HG02759 (cell line): ENCODE measurements around the gene TUBG2.
"Not testable (repeated sequence)": the region's sequence is repeated elsewhere in the genome, so short reads cannot be mapped to it uniquely, and the experiment has no call there.

Experiments used
- ATAC-seq: cut with Tn5 transposase; IDR thresholded peaks from one replicate; pipeline ENCODE4 v1.9.1; 2021; ENCODE audit warnings: mild to moderate bottlenecking, moderate library complexity; ENCODE audit not compliant: unreplicated experiment

The TUBG2 gene

DNA sequence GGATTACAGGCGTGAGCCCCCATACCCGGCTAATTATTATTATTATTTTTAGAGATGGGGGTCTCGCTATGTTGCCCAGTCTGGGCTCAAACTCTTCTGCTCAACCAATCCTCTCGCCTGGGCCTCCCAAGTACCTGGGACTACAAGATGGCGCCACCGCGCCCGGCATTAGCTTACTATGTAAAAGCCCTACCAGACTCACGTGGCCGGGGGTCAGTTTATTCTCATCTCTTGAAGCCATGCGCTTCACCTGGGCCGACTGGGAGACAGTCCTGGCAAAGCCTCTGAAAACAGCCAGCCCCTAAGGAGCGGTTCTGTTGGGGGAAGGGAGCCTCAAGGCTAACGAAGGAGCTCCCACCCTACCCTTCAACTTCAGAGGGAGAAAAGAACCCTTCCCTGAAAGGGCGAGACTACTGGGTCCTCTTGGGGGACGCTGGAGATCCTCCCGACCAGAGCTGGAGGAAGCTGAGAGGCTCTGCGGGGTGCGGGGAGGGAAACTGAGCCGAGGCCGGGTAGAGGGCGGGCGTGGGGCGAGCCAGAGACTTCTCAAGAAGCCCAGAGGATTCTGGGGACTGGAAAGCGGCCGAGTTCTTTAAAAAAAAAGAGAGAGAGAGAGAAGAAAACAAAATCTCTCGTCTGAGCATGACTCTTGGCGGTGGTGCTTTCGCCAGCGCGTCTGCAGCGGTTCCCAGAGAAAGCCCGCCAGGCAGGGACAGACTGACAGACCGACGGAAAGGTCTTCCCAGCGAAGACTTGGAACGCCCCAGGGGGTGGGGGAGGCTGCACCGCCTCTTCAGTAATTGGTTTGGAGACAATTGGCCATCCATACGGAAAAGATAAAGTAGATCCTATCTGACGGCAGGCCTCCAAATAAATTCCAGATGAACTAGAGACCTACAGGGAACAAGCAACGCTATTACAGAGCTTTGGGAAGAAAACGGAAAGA lies 5.6 kb upstream of the TUBG2 start:
- no peak for ATAC-seq

DNA sequence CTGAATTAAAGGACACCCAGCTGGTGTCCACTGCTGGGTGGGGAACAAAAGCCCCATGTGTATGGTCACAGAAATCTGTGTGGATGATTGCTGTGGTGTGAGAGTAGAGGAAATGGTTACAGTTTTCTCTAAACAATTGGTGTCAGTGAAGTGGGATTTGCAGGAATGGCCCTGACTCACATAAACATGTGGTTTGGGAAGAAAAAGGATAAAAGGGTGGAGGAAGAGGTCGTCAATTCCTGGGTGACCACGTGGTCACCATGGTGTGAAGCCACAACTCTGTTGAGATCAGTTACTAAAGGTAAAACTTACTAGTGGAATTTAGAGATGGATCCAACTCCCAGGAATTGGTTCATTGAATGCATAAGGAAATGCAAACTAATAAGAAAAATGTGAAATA lies 3.6 kb upstream of the TUBG2 start:
- no peak for ATAC-seq

DNA sequence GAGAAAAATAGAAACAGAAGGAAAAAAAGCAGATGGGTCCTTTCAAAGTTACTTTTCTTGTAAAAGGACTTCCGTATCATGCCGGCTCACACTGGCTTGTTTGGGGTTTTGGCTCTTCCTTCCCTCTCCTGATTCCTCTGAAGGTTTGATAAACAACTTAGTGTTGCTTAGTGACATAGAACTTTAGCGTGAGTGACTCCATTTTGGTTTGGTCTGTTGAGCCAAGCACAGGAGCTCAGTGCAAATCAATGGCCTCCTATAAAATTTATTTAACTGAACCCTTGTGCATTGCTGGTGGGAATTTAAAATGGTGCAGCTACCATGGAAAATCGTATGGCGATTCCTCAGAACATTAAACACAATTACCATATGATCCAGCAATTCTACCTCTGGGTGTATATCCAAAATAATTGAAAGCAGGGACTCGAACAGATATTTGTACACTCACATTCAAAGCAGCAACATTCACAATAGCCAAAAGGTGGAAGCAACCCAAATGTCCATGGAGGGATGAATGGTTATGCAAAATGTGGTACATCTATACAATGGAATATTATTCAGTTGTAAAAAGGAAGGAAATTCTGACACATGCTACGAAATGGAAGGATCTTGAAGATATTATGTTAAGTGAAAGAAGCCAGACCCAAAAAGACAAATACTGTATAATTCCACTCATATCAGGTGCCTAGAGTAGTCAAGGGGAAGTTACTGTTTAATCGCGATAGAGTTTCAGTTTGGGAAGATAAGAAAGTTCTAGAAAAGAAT lies 1.1 kb upstream of the TUBG2 start:
- ATAC-seq = no peak

DNA sequence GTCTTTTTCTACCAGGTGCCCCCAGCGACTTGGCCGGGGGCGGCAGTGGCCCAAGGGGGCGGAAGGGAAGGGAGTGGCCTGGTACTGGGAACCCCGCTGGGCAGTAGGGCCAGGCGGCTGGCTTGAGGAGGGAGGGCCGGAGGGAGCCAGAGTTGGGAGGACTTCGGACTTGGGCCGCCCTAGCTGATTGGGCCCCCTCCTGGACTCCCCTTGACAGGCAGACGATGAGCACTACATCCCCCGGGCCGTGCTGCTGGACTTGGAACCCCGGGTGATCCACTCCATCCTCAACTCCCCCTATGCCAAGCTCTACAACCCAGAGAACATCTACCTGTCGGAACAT lies 819 bp downstream of the TUBG2 start:
- ATAC-seq = not testable (repeated sequence)

DNA sequence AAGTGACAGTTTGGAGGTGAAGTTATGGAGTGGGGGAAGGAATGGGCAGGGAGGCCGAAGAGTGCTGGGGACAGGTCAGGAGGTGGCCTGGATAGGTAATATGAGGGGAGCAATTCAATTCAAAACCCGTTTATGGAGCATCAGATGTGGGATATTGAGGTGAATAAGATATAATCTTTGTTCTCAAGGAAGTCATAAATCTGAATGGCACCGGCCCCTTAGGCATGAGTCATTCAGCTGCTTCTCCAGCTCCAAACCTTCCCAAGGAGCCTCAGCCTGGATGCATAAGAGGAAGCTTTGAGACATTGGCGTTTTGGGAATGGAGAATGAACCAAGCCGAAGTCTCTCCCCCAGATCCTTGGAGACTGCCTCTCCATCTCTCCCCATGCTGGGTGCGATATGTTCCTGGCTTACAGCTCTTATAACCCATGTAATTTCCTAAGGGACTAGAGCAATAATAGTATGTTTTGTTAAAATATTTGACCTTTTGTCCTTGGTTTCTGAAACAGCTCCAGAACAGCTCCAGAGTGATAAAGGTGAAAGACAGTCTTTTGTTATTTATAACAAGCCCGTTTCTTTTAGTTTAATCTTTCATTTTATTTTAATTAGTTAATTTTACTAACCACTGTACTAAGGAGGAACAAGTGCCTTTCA lies 1.7 kb downstream of the TUBG2 start:
- ATAC-seq = no peak

DNA sequence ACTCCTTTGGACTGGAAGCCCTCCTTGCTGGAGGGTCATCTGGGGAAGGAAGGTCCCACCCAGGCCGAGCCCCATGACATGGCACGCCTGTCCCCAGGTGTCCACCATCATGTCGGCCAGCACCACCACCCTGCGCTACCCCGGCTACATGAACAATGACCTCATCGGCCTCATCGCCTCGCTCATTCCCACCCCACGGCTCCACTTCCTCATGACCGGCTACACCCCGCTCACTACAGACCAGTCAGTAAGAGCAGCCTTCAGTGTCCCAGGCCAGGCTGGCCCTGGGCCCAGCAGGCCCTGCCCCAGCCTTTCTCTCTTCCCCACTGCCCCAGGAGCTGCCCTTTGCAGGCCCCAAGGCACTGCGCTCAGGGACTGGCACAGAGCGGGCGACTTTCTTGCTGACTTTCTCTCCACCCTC lies 6.5 kb downstream of the TUBG2 start:
- no peak for ATAC-seq

DNA sequence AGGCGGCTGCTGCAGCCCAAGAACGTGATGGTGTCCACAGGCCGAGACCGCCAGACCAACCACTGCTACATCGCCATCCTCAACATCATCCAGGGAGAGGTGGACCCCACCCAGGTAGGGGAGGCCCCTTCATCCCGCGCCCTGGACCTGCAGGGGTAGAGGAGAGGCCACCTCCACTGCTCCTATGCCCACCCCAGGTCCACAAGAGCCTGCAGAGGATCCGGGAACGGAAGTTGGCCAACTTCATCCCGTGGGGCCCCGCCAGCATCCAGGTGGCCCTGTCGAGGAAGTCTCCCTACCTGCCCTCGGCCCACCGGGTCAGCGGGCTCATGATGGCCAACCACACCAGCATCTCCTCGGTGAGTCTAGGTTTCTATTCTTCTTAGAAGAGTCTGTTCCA lies 7.0 kb downstream of the TUBG2 start:
- ATAC-seq = not testable (repeated sequence)

DNA sequence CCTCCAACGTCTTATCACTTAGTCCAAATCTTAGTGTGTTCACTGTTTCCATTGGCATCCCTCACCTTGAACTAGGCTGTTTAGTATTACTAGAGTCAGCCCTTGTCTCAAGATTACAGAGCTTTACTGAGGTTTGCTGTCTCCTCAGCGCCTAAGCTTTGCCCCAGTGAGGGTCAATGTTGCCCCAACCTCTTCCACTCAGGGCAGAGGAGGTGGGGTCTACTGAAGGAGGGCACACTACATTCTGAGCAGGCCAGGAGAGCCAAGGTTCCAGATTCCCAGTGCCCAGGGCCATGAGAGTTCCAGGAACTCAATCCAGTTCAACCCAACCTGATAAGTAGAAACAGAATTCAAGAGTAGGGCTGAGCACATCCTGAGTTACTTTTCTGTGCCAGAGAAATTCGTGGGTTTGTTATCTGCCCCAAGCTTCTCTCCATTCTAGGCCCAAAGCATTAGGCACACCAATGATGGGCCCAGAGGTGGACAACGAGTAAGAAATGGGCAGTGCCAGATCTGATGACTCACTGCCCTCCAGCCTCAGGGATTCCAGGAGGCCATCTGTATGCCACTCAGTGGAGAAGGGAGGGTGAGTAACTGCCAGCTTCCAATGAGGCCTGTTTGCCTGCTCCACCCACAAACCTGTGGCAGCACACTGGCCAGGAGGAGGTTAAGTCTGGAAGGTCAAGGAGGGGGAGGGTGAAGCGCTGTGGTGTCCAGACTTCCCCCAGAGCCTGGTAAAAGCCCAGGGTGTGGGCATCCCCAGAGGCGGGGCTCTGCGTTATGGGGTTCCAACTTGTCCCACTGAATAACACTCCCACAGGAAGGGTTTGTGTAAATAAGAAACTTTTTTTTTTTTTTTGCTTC lies 8.2 kb downstream of the TUBG2 start:
- ATAC-seq = no peak

DNA sequence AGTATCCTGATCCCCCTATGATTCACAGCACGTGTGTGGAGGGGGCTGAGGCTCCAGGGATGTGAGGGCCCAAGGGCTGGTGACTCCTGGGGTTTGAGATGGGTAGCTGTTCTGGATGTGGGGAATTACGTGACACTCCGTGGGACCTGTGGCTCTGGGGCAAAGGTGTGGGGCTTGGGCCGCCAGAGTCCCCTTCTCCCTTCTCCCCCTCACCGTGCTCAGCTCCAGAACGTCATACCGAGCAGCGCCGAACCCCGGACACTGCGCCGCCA lies 10.6 kb downstream of the TUBG2 start:
- no peak for ATAC-seq

DNA sequence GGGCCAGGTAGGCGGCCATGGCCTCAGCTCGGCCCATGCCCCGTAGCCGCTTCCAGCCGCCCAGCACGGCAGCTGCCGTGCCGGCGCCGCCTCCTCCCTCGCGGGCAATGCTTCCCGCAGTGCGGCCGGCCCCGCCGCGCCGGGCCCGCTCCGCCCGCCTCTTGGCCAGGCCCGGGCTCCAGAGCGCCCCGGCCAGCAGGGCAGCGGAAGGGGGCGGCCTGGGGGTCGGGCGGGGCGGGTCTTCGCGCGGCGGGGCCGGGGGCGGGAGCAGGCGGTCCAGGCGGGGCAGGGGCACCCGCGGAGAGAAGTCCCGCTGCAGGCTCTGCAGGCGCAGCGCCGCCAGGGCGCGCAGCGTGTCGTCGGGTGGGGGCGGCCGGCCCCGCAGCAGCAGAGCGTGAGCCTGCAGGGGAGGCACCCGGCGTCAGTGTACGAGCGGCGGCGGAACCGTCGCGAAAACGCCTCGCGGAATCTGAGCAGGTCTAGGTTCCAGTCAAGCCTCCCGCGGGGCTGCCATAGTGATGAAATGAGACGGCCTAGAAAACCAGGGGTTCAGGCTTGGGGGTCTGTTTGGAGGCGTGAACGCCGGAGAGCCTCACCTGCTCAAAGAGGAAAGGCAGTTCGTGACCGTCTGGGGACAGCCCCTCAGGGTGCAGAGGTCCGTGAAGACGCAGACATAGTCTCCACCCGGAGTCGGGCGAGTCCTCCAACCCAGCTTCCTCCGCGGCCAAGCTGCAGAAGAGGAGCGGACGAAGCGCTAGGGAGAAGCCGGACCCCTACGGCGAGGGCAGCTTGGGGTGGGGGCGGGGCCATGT lies 11.1 kb downstream of the TUBG2 start:
- no peak for ATAC-seq

DNA sequence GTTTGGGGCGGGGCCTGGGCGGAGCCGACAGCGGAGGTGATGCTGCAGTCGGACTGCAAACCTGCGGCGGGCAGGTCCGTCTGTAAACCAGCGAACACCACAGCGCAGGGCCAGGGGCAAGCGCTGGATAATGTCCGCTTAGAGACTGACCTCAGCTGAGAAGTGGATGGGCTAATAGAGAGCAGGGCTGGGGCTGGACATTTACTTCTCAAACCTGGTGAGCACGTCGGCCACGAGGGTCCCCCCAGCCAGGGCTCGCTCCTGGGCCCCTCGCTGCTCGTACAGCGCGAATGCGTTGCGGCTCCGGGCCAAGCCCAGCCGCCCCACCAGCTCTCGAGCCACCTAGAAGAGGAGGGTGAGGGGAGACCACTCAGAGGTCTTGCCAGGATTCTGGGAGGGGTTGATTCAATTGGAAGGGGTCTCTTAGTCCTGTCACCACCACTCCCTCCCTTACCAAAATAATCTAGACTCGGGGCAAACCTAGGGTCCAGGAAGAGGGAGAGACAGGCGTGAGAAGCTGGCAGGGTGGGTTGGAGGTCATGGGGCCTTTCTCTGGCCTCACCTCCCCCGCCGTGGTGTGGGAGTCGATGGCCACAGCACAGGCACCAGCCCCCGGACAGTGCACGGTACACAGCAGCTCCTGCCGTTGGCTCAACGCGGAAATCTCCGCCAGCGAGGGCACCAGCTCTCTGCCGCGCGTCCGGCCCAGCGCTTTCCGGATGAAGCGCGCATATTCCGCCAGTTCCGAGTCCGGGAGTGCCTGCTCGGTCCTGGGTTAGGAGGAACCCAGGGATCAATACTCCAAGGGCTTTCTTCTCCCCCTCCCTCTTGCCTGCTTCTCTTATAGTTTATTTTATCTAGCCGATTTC lies 11.9 kb downstream of the TUBG2 start:
- no peak for ATAC-seq

DNA sequence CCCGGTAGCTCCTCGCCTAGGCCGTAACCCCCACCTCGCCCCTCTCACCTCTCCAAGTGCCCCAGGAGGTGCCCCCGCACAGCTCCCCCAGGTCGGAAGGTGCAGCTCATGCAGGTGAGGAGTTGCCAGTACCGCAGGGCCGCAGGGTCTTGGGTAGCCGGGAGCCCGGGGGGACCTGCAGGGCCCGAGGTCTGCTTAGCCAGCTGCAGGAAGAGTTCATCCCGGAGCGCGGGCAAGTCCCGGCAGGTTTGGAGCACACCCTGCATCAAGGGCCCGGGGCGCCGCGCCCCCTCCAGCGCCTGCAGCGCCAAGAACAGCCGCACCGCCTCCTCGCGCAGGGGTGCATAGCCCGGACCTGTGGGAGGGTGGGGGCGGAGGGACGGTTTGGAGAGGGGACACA lies 13.0 kb downstream of the TUBG2 start:
- no peak for ATAC-seq

DNA sequence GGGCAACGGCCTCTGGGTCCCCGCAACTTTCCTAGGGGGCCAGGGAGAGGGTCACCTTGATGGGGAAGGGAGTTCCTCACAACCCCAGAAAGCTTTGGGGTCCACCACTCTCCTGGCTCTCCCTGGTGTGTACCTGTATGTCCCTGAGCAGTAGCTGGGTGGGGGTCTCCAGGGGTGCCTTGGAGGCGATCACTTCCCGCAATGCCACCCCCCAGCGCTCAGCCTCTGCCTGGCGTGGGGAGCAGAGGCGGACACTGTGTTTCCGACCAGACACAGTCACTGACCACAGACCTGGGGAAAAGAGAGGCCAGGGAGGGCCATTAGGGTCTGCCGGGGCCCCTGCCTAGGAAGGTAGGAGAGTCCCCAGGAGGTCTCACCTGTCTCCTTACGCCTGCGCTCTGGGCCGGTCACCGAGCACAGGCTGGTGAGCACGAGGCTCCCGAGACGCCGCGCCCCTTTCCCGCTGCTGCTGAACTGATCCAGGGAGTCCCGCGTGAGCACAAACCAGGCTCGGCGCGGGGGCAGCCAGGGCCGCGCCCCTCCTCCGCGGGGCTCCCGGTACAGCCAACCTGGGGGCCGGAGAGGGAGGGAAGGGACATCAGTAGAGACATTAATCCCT lies 14.3 kb downstream of the TUBG2 start:
- ATAC-seq = no peak

DNA sequence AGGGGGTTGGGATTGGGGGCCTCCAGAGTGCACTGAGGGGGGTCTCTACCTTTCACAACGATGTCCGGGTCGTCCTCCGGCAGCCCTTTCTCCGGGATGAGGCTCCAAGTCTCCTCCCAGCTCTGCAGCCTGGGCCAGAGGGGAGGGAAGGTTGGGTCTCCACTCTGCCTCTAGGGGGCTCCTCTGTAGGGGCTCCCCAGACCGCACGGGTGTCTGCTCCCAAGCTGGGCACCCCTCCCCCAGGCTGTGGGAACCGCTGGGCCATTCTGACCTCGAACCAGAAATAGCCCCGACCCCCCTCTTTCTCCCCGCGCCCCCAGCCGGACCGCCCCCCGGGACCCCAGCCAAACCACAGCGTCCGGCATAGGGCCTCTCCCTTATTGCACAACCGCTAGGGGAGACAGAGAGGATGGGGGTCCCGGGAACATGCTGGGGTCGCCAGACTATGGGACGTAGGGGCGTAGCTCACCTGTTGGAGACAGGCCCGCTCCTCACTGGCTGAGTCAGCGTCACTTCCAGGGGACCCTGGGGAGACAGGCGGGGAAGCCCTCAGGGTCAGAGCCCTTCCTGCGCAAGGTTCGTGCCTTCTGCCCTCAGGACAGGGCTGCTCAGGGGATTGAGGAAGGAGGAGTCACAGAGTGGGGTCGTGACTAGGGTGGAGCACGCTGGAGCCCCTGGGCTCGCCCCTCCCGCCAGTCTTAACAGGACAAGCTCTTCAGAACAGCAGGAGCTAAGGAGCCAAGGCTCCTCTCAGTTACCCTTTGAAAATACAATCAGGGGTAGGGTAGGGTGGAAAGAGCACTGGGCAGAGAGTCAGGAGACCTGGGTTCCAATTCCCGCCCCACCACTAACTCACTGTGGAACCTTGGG lies 15.0 kb downstream of the TUBG2 start:
- ATAC-seq = no peak

DNA sequence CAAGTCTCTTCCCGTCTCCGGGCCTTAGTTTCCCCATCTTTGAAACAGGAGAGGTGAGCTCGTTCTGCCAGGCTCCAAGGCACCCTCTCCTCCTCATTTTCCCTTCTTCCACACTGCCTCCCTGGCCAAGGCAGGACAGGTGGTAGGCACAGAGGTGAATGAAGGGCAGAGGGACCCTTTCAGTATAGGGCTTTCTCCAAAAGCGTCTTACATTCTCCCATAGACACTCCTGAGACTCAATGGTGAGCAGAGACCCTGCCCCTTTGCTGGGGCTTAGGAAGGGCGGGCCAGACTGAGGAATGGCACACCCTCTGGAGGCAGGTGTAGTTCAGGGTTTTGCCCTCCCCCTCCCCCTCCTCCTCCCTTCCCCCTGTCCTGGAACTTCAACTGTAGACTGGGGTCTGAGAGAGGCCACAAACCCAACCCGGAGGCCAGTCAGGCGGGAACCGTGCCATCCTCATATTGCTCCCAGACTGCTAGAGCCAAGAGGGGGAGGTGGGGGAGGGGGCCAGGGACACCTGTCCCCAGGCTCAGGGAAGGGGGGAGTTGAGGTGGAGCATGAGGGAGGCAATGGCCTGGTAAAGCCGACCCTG lies 15.8 kb downstream of the TUBG2 start:
- ATAC-seq = no peak

DNA sequence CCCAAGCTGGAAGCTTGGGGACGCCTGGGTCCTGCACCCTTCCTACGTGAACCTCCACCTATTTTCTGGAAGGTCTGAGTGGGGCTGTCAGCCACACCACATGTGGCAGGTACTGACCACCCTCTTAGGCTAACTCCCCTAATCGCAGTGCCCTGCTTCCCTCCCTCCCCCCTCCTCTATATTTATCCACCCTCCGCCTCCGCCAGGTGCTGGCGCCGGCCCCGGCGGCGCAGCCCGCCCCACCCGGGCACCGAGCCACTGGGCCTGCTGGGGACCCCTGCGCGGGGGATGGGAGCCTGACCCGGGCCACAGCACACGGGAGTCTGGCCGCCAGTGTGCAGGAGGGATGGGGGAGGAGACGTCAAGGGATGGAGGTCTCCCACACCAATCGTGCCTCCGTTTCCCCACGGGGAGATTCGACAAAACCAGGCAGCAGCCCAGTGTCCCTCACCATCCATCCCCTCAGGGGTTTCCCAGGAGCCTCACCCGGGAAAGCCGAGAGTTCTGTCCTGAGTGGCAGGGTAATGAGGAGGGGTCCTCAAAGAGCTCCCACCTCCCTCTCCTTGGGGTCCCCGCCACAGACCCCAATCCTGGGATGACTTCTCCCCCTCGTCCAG lies 16.4 kb downstream of the TUBG2 start:
- no peak for ATAC-seq

DNA sequence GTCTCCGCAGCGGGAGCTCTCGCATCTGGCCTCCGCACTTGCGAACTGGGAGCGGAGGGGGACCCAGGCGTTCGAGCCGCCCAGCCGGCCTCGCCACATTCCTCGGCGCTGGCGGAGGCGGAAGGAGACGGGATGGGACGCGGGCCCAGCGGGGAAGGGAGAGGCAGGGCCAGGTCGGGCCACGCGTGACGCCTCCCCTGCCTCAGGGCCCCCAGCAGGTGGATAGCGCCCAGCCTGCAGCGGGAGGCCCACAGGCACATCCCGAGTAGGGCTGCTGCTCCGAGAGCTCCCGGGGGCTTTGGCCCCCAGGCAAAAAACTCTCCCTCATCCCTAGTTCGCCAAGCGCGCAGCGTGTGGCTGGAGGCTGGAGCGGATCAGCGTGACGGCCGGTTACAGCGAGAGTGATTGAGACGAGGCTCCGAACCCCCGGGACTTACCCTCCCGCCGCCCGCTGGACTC lies 16.9 kb downstream of the TUBG2 start:
- no peak for ATAC-seq
